Measurements from ENCODE around the gene NLRX1. TPM values are rescaled to one million over a fixed set of nuclear protein-coding genes. Genes with fewer than 3 reads are reported as not detected.

NLRX1 gene
- total RNA-seq, 1 donor = 16.4 TPM

GRCh38 chr11:119192111-119192510 is 23.6 kb downstream of the NLRX1 start:
- no peak for TF ChIP-seq CTCF (IDR thresholded peaks at IDR 0.05; ENCODE audit: insufficient read depth, low read depth, low read length)
- peak; percentile 66 for DNase-seq (ENCODE audit: low read depth)
- no peak overlapping the region for H3K4me3 ChIP-seq (ENCODE audit: low read depth, low read length)

GRCh38 chr11:119193001-119193400 is 24.5 kb downstream of the NLRX1 start:
- H3K4me3 ChIP-seq (ENCODE audit: low read depth, low read length) = no peak overlapping the region
- DNase-seq (ENCODE audit: low read depth) = no peak
- no peak for TF ChIP-seq CTCF (IDR thresholded peaks at IDR 0.05; ENCODE audit: insufficient read depth, low read depth, low read length)

GRCh38 chr11:119193626-119194025 is 25.1 kb downstream of the NLRX1 start:
- no peak for DNase-seq (ENCODE audit: low read depth)
- no peak for TF ChIP-seq CTCF (IDR thresholded peaks at IDR 0.05; ENCODE audit: insufficient read depth, low read depth, low read length)
- no peak overlapping the region for H3K4me3 ChIP-seq (ENCODE audit: low read depth, low read length)

GRCh38 chr11:119194811-119195440 is 26.4 kb downstream of the NLRX1 start:
- no peak for DNase-seq (ENCODE audit: low read depth)
- no peak overlapping the region for H3K4me3 ChIP-seq (ENCODE audit: low read depth, low read length)
- no peak for TF ChIP-seq CTCF (IDR thresholded peaks at IDR 0.05; ENCODE audit: insufficient read depth, low read depth, low read length)

GRCh38 chr11:119195680-119196079 is 27.2 kb downstream of the NLRX1 start:
- no peak for TF ChIP-seq CTCF (IDR thresholded peaks at IDR 0.05; ENCODE audit: insufficient read depth, low read depth, low read length)
- H3K4me3 ChIP-seq (ENCODE audit: low read depth, low read length) = no peak overlapping the region
- DNase-seq (ENCODE audit: low read depth) = peak; percentile 61

GRCh38 chr11:119196833-119197483 is 28.4 kb downstream of the NLRX1 start:
- peak; percentile 89 for DNase-seq (ENCODE audit: low read depth)
- no peak overlapping the region for H3K4me3 ChIP-seq (ENCODE audit: low read depth, low read length)
- TF ChIP-seq CTCF (IDR thresholded peaks at IDR 0.05; ENCODE audit: insufficient read depth, low read depth, low read length) = peak; percentile 83

All from fibroblast of villous mesenchyme (primary cell).